Osteoblast (primary cell): ENCODE measurements around the gene GGA1. TPM values are rescaled to one million over a fixed set of nuclear protein-coding genes. Genes with fewer than 3 reads are reported as not detected.

ENCODE experiments used
- DNase-seq: peaks from one replicate; pipeline ENCODE4 v3.0.0; 2011; ENCODE audit warnings: low spot score, mixed read lengths; ENCODE audit not compliant: insufficient read length; ENCODE audit errors: missing footprints
- H2AFZ ChIP-seq: 2 replicates; pipeline ENCODE4 v1.6.0; 2011; ENCODE audit warnings: mild to moderate bottlenecking, low read length
- H3K27ac ChIP-seq: 2 replicates; pipeline ENCODE4 v1.5.1; 2011; ENCODE audit warnings: mild to moderate bottlenecking, low read depth, low read length, moderate library complexity
- H3K27me3 ChIP-seq: 2 replicates; pipeline ENCODE4 v1.6.0; 2012; ENCODE audit warnings: mild to moderate bottlenecking, control low read depth, inconsistent platforms, low read length, moderate library complexity; ENCODE audit not compliant: insufficient read depth
- H3K36me3 ChIP-seq: 2 replicates; pipeline ENCODE4 v1.5.1; 2011; ENCODE audit warnings: mild to moderate bottlenecking, low read length, control low read depth, moderate library complexity; ENCODE audit not compliant: insufficient read depth
- H3K4me1 ChIP-seq: 2 replicates; pipeline ENCODE4 v1.5.1; 2011; ENCODE audit warnings: mild to moderate bottlenecking, low read length, control low read depth, moderate library complexity; ENCODE audit not compliant: insufficient read depth
- H3K4me2 ChIP-seq: 2 replicates; pipeline ENCODE4 v1.6.0; 2011; ENCODE audit warnings: mild to moderate bottlenecking, low read length; ENCODE audit not compliant: insufficient read depth
- H3K4me3 ChIP-seq: fragments of 200-600 bp; sonication (generic); 3 replicates; pipeline ENCODE4 v1.5.1; 2012; ENCODE audit warnings: mild to moderate bottlenecking, low read length, inconsistent platforms; ENCODE audit not compliant: insufficient read depth
- H3K79me2 ChIP-seq: 2 replicates; pipeline ENCODE4 v1.6.0; 2012; ENCODE audit warnings: mild to moderate bottlenecking, low read length, control low read depth, inconsistent platforms; ENCODE audit not compliant: insufficient read depth
- H3K9me3 ChIP-seq: 2 replicates; pipeline ENCODE4 v1.5.1; 2011; ENCODE audit warnings: low read depth, low read length, control low read depth
- H4K20me1 ChIP-seq: 2 replicates; pipeline ENCODE4 v1.6.0; 2012; ENCODE audit warnings: mild to moderate bottlenecking, low read length, control low read depth; ENCODE audit not compliant: insufficient read depth
- CTCF ChIP-seq: IDR thresholded peaks from 2 replicates; pipeline ENCODE4 v1.5.1; 2011; ENCODE audit warnings: mild to moderate bottlenecking, low read depth, low read length, moderate library complexity; ENCODE audit errors: extremely low read depth
- total RNA-seq: library from RNA; depleted of rRNA; stranded (reverse); fragments of >200 nt; gene quantifications from 2 replicates; pipeline ENCODE4 v1.2.3, GENCODE V29; 2012

GGA1 gene
- total RNA-seq, 1 donor = 36.2 TPM

- Histone ChIP-seq H3K79me2 (peaks cover 34% of the 10 kb centered on the region), H3K4me1 (peaks cover 36% of the 10 kb centered on the region), H3K9me3 (no peaks in the 10 kb centered on the region), H3K27ac (peak overlapping the region; percentile 2), H4K20me1 (peaks cover 4% of the 10 kb centered on the region), H3K4me2 (peak overlapping the region; percentile 96), H3K4me3 (no peak overlapping the region), H3K27me3 (peaks cover 3% of the 10 kb centered on the region), H3K36me3 (peaks cover 7% of the 10 kb centered on the region), H2AFZ (no peak overlapping the region)
- TF ChIP-seq CTCF = no peak
- no peak for DNase-seq
Observed at GRCh38 chr22:37610480-37611129, 2.0 kb downstream of the GGA1 start.

- Histone ChIP-seq H3K9me3 (no peaks in the 10 kb centered on the region), H3K27me3 (no peaks in the 10 kb centered on the region), H2AFZ (no peak overlapping the region), H3K79me2 (peaks cover 34% of the 10 kb centered on the region), H3K4me2 (no peak overlapping the region), H3K36me3 (peaks cover 11% of the 10 kb centered on the region), H3K4me1 (peaks cover 36% of the 10 kb centered on the region), H3K4me3 (no peak overlapping the region), H4K20me1 (peaks cover 4% of the 10 kb centered on the region), H3K27ac (peak overlapping the region; percentile 2)
- DNase-seq = no peak
- TF ChIP-seq CTCF = no peak
Observed at GRCh38 chr22:37611207-37611606, 2.6 kb downstream of the GGA1 start.

- Histone ChIP-seq H3K27ac (no peak overlapping the region), H2AFZ (no peak overlapping the region), H3K79me2 (peaks cover 8% of the 10 kb centered on the region), H3K4me1 (peaks cover 6% of the 10 kb centered on the region), H3K9me3 (no peaks in the 10 kb centered on the region), H3K4me3 (no peak overlapping the region), H3K36me3 (peaks cover 42% of the 10 kb centered on the region), H3K4me2 (no peak overlapping the region), H4K20me1 (peaks cover 4% of the 10 kb centered on the region), H3K27me3 (no peaks in the 10 kb centered on the region)
- TF ChIP-seq CTCF = no peak
- peak; percentile 85 for DNase-seq
Observed at GRCh38 chr22:37616201-37617083, 7.8 kb downstream of the GGA1 start.

- Histone ChIP-seq H3K36me3 (peaks cover 44% of the 10 kb centered on the region), H3K27ac (no peak overlapping the region), H2AFZ (no peak overlapping the region), H4K20me1 (peaks cover 4% of the 10 kb centered on the region), H3K4me1 (peaks cover 4% of the 10 kb centered on the region), H3K4me3 (no peak overlapping the region), H3K9me3 (no peaks in the 10 kb centered on the region), H3K4me2 (no peak overlapping the region), H3K79me2 (peaks cover 6% of the 10 kb centered on the region), H3K27me3 (no peaks in the 10 kb centered on the region)
- TF ChIP-seq CTCF = no peak
- DNase-seq = peak; percentile 52
Observed at GRCh38 chr22:37617431-37617830, 8.8 kb downstream of the GGA1 start.
